IMR-90 (cell line): Measurements from ENCODE around the gene INPP5D. TPM values are rescaled to one million over a fixed set of nuclear protein-coding genes. Genes with fewer than 3 reads are reported as not detected.

ENCODE experiments used
- ATAC-seq: fragments of 200-7000 bp; cut with Tn5 transposase; 2 replicates; pipeline ENCODE4 v1.9.1; 2020; ENCODE audit warnings: low read depth, mild to moderate bottlenecking, moderate library complexity
- BruUV-seq: library from RNA; stranded (reverse); fragments of 400-500 nt; replicated peaks from 2 replicates; lab custom pipeline; 2021; lab: Mats Ljungman, UMichigan
- CTCF ChIA-PET: fragments of 300-600 bp; formaldehyde crosslinking; extraction: SDS; loops from one replicate; lab custom pipeline; 2021; ENCODE audit warnings: antibody characterized with exemption; lab: Yijun Ruan, JAX
- POLR2A ChIA-PET: fragments of 300-600 bp; sonication (Branson Sonifier 250); formaldehyde crosslinking; loops from one replicate; lab custom pipeline; 2022; ENCODE audit warnings: antibody characterized with exemption; ENCODE audit not compliant: unreplicated experiment; lab: Charles Lee
- DNase-seq: peaks from one replicate; pipeline ENCODE4 v3.0.0; 2013
- H2AFZ ChIP-seq: replicated peaks from 2 replicates; pipeline ENCODE3; 2013; ENCODE audit warnings: low read length, mild to moderate bottlenecking; ENCODE audit not compliant: poor library complexity
- H2AK5ac ChIP-seq: 2 replicates; pipeline ENCODE4 v1.6.1; 2013; ENCODE audit warnings: low read depth, low read length, inconsistent platforms
- H2AK9ac ChIP-seq: replicated peaks from 2 replicates; pipeline ENCODE3; 2013; ENCODE audit warnings: mild to moderate bottlenecking, low read depth, low read length, moderate library complexity; ENCODE audit not compliant: poor library complexity
- H2BK120ac ChIP-seq: 2 replicates; pipeline ENCODE4 v1.6.1; 2013; ENCODE audit warnings: low read depth, low read length, inconsistent platforms
- H2BK15ac ChIP-seq: 3 replicates; pipeline ENCODE4 v1.6.1; 2013; ENCODE audit warnings: low read depth, low read length, inconsistent platforms
- H2BK20ac ChIP-seq: 2 replicates; pipeline ENCODE4 v1.6.1; 2013; ENCODE audit warnings: low read depth, mild to moderate bottlenecking, inconsistent platforms, low read length, moderate library complexity
- H2BK5ac ChIP-seq: 2 replicates; pipeline ENCODE4 v1.6.1; 2013; ENCODE audit warnings: mild to moderate bottlenecking, low read depth, low read length, inconsistent platforms; ENCODE audit not compliant: poor library complexity, severe bottlenecking
- H3K14ac ChIP-seq: replicated peaks from 2 replicates; pipeline ENCODE4 v1.6.1; 2013; ENCODE audit warnings: low read depth, low read length, inconsistent platforms
- H3K18ac ChIP-seq: 2 replicates; pipeline ENCODE4 v1.6.1; 2013; ENCODE audit warnings: low read depth, low read length, control low read depth
- H3K23ac ChIP-seq: 2 replicates; pipeline ENCODE4 v1.6.1; 2013; ENCODE audit warnings: low read depth, low read length, inconsistent platforms
- H3K27ac ChIP-seq: 2 replicates; pipeline ENCODE4 v1.5.1; 2013; ENCODE audit warnings: mild to moderate bottlenecking, control low read depth, low read length; ENCODE audit not compliant: insufficient read depth
- H3K27me3 ChIP-seq: 2 replicates; pipeline ENCODE4 v1.6.1; 2013; ENCODE audit warnings: low read length; ENCODE audit not compliant: control insufficient read depth, insufficient read depth
- H3K36me3 ChIP-seq: 2 replicates; pipeline ENCODE4 v1.6.1; 2013; ENCODE audit warnings: low read length, mixed read lengths; ENCODE audit not compliant: control insufficient read depth, insufficient read depth
- H3K4ac ChIP-seq: 2 replicates; pipeline ENCODE4 v1.6.1; 2013; ENCODE audit warnings: low read depth, low read length, inconsistent platforms
- H3K4me1 ChIP-seq: 2 replicates; pipeline ENCODE4 v1.6.1; 2013; ENCODE audit warnings: low read length, mixed read lengths; ENCODE audit not compliant: control insufficient read depth, insufficient read depth
- H3K4me2 ChIP-seq: 2 replicates; pipeline ENCODE4 v1.6.1; 2013; ENCODE audit warnings: low read depth, mild to moderate bottlenecking, control low read depth, low read length, moderate library complexity
- H3K4me3 ChIP-seq: 2 replicates; pipeline ENCODE4 v1.5.1; 2013; ENCODE audit warnings: low read depth, mild to moderate bottlenecking, control low read depth, low read length, moderate library complexity; ENCODE audit not compliant: insufficient read depth
- H3K56ac ChIP-seq: 2 replicates; pipeline ENCODE4 v1.6.1; 2013; ENCODE audit warnings: low read length, inconsistent platforms; ENCODE audit not compliant: insufficient read depth; ENCODE audit errors: extremely low read depth
- H3K79me1 ChIP-seq, 2 experiments: 2 replicates each; pipeline ENCODE4 v1.6.1; 2013; ENCODE audit warnings: low read length in 2 of 2, inconsistent platforms in 1 of 2, low read depth in 1 of 2
- H3K9ac ChIP-seq: 2 replicates; pipeline ENCODE4 v1.6.1; 2013; ENCODE audit warnings: low read depth, low read length, control low read depth
- H3K9me1 ChIP-seq: 2 replicates; pipeline ENCODE4 v1.6.1; 2013; ENCODE audit warnings: low read length, inconsistent platforms; ENCODE audit not compliant: insufficient read depth
- H3K9me3 ChIP-seq: 2 replicates; pipeline ENCODE4 v1.6.1; 2013; ENCODE audit warnings: low read length; ENCODE audit not compliant: control insufficient read depth, insufficient read depth
- H4K20me1 ChIP-seq: 2 replicates; pipeline ENCODE4 v1.6.1; 2013; ENCODE audit warnings: low read length, inconsistent platforms; ENCODE audit not compliant: insufficient read depth
- H4K5ac ChIP-seq: 2 replicates; pipeline ENCODE4 v1.6.1; 2013; ENCODE audit warnings: mild to moderate bottlenecking, low read depth, low read length, control low read depth
- H4K8ac ChIP-seq, 2 experiments: 2 replicates each; pipeline ENCODE4 v1.6.1; 2013; ENCODE audit warnings: low read depth in 2 of 2, low read length in 2 of 2, control low read depth in 1 of 2, inconsistent platforms in 1 of 2
- H4K91ac ChIP-seq: 2 replicates; pipeline ENCODE4 v1.6.1; 2013; ENCODE audit warnings: low read depth, low read length, inconsistent platforms; ENCODE audit not compliant: insufficient read depth
- BHLHE40 ChIP-seq: fragments of 150-350 bp; IDR thresholded peaks from 2 replicates; pipeline ENCODE4 v1.6.1; 2016; ENCODE audit warnings: mild to moderate bottlenecking, low read depth, low read length
- CEBPB ChIP-seq: IDR thresholded peaks from 2 replicates; pipeline ENCODE4 v1.6.1; 2012; ENCODE audit warnings: low read depth, low read length, improper control_type of control experiment
- CHD1 ChIP-seq: IDR thresholded peaks from 2 replicates; pipeline ENCODE4 v1.6.1; 2012; ENCODE audit warnings: low read depth, low read length, improper control_type of control experiment
- CTCF ChIP-seq: conservative IDR thresholded peaks from 2 replicates; pipeline ENCODE4 v1.5.1; 2012; ENCODE audit warnings: mild to moderate bottlenecking, low read depth, low read length, improper control_type of control experiment
- ELK1 ChIP-seq: fragments of 150-350 bp; IDR thresholded peaks from 2 replicates; pipeline ENCODE4 v1.6.1; 2016; ENCODE audit warnings: low read depth, mild to moderate bottlenecking, low read length, moderate library complexity, borderline replicate concordance
- FOS ChIP-seq: fragments of 150-350 bp; IDR thresholded peaks from 2 replicates; pipeline ENCODE4 v1.6.1; 2016; ENCODE audit warnings: low read depth, low read length
- MAFK ChIP-seq: IDR thresholded peaks from 2 replicates; pipeline ENCODE4 v1.6.1; 2012; ENCODE audit warnings: low read depth, low read length, improper control_type of control experiment
- MAZ ChIP-seq: IDR thresholded peaks from 2 replicates; pipeline ENCODE4 v1.6.1; 2012; ENCODE audit warnings: low read depth, mild to moderate bottlenecking, low read length, improper control_type of control experiment, moderate library complexity, borderline replicate concordance
- MXI1 ChIP-seq: IDR thresholded peaks from 2 replicates; pipeline ENCODE4 v1.6.1; 2012; ENCODE audit warnings: low read depth, mild to moderate bottlenecking, low read length, moderate library complexity, borderline replicate concordance
- RAD21 ChIP-seq: IDR thresholded peaks from 2 replicates; pipeline ENCODE4 v1.6.1; 2012; ENCODE audit warnings: low read length, improper control_type of control experiment
- RCOR1 ChIP-seq: IDR thresholded peaks from 2 replicates; pipeline ENCODE4 v1.6.1; 2012; ENCODE audit warnings: mild to moderate bottlenecking, low read length, improper control_type of control experiment; ENCODE audit not compliant: insufficient replicate concordance
- SMC3 ChIP-seq: fragments of 150-350 bp; IDR thresholded peaks from 2 replicates; pipeline ENCODE4 v1.6.1; 2016; ENCODE audit warnings: low read depth, mild to moderate bottlenecking, antibody characterized with exemption, low read length, moderate library complexity
- USF2 ChIP-seq: fragments of 150-350 bp; IDR thresholded peaks from 2 replicates; pipeline ENCODE4 v1.6.1; 2017; ENCODE audit warnings: mild to moderate bottlenecking, antibody characterized with exemption, low read length, low read depth
- WGBS, 2 experiments: methylation state at CpG; one replicate each; pipeline versions ENCODE4 v1.1.5 to v1.1.7; 2013; ENCODE audit warnings: missing lambda C conversion rate in 2 of 2; ENCODE audit not compliant: insufficient read length in 1 of 2; ENCODE audit errors: extremely low coverage in 2 of 2; 5-methylcytosine and 5-hydroxymethylcytosine counted together
- dilution Hi-C: fragments of 300-500 bp; cut with HindIII; formaldehyde crosslinking; loops from one replicate; pipeline ENCODE4 v1.14.3; 2018; ENCODE audit warnings: low sequenced_read_pairs; ENCODE audit not compliant: unreplicated experiment
- in situ Hi-C: fragments of 300-500 bp; cut with MboI; formaldehyde crosslinking; loops from 3 replicates; pipeline ENCODE4 v1.14.3; 2019; ENCODE audit warnings: low sequenced_read_pairs, inconsistent platforms, mixed read lengths
- intact Hi-C: fragments of 100-400 bp; cut with micrococcal nuclease; formaldehyde crosslinking; loops from 2 replicates; pipeline ENCODE4 v1.10.0; 2022
- polyA plus RNA-seq, 3 experiments: library from polyadenylated mRNA; depleted of rRNA; stranded (reverse); fragments of >200 nt; gene quantifications; 2 replicates each; pipeline ENCODE4 v1.2.3, GENCODE V29; 2012; ENCODE audit warnings: low replicate concordance in 1 of 3
- total RNA-seq: library from RNA; depleted of rRNA; stranded (reverse); fragments of >200 nt; gene quantifications from 2 replicates; pipeline ENCODE4 v1.2.3, GENCODE V29; 2012

Gene INPP5D
- total and polyA plus RNA-seq, 2 of the 4 experiments (the other 2 are of a cell fraction) = 0.18 to 0.29 TPM

- Histone ChIP-seq H3K23ac (no peak overlapping the region), H2BK20ac (no peak overlapping the region), H2BK15ac (no peak overlapping the region), H2AFZ (no peak overlapping the region), H3K4ac (no peak overlapping the region), H4K91ac (no peak overlapping the region), H3K4me3 (no peak overlapping the region), H3K18ac (no peak overlapping the region), H3K4me2 (no peak overlapping the region), H2AK5ac (no peak overlapping the region), H2AK9ac (no peak overlapping the region), H3K9me3 (no peaks in the 10 kb centered on the region), H4K20me1 (no peaks in the 10 kb centered on the region), H3K14ac (no peak overlapping the region), H4K5ac (no peak overlapping the region), H3K56ac (no peak overlapping the region), H4K8ac (no peak overlapping the region), H3K4me1 (no peaks in the 10 kb centered on the region), H3K9ac (no peak overlapping the region), H2BK5ac (no peak overlapping the region), H2BK120ac (no peak overlapping the region), H3K27ac (no peak overlapping the region), H3K36me3 (no peaks in the 10 kb centered on the region), H3K79me1 (no peaks in the 10 kb centered on the region), H3K27me3 (peaks cover 10% of the 10 kb centered on the region), H3K9me1 (no peaks in the 10 kb centered on the region)
- intact Hi-C loops (no loop called here), in situ Hi-C loops (no loop called here), dilution Hi-C loops (no loop called here)
- ChIA-PET CTCF (no interaction called here), POLR2A (interaction anchor here (0.6 kb wide), 1 partner anchor 156 kb away, joined by 4 read pairs; no protein-coding TSS in a partner anchor)
- no peak for DNase-seq
- 100% methylated on average over 1 of the region's 6 CpGs; no CpG with 5 or more reads in 1 of the 2 experiments for WGBS, 2 experiments
- TF ChIP-seq SMC3 (no peak), RAD21 (no peak), CEBPB (no peak), BHLHE40 (no peak), CHD1 (no peak), MXI1 (no peak), RCOR1 (no peak), MAZ (no peak), CTCF (no peak), MAFK (no peak), USF2 (no peak), ELK1 (no peak), FOS (no peak)
- ATAC-seq = no peak
- BruUV-seq = no TSS peak
Observed at GRCh38 chr2:233096006-233096405, 35.9 kb downstream of the INPP5D start.
